Activated T-helper 17 cell treated with anti-CD3 and anti-CD28 coated beads, Interleukin-2, amount 50 U/mL, for 72 hours (primary cell): Measurements from ENCODE around the gene TMEM187. TPM values are rescaled to one million over a fixed set of nuclear protein-coding genes. Genes with fewer than 3 reads are reported as not detected.

Source experiments
- ATAC-seq: fragments of 150-1000 bp; cut with Tn5 transposase; replicated peaks from 2 replicates; pipeline ENCODE4 v1.10.0; 2021; ENCODE audit warnings: mild to moderate bottlenecking, moderate library complexity
- H3K27ac Mint-ChIP-seq: one replicate; pipeline ENCODE4 v1.8.0; 2022; ENCODE audit warnings: mixed read lengths
- H3K27me3 Mint-ChIP-seq: one replicate; pipeline ENCODE4 v1.8.0; 2022; ENCODE audit warnings: mixed read lengths
- H3K36me3 Mint-ChIP-seq: one replicate; pipeline ENCODE4 v1.8.0; 2022; ENCODE audit warnings: low read depth, mild to moderate bottlenecking, mixed read lengths
- H3K4me1 Mint-ChIP-seq: one replicate; pipeline ENCODE4 v1.8.0; 2022; ENCODE audit warnings: mixed read lengths
- H3K4me3 Mint-ChIP-seq: one replicate; pipeline ENCODE4 v1.8.0; 2022; ENCODE audit warnings: mild to moderate bottlenecking, mixed read lengths
- H3K9me3 Mint-ChIP-seq: one replicate; pipeline ENCODE4 v1.8.0; 2022; ENCODE audit warnings: mixed read lengths
- total RNA-seq, 2 donors: library from RNA; stranded (reverse); gene quantifications; one replicate each; pipeline ENCODE4 v1.2.3, GENCODE V29; 2022

TMEM187 gene
- total RNA-seq, 2 donors from 2014 or later, result 7.1 to 7.8 TPM

DNA sequence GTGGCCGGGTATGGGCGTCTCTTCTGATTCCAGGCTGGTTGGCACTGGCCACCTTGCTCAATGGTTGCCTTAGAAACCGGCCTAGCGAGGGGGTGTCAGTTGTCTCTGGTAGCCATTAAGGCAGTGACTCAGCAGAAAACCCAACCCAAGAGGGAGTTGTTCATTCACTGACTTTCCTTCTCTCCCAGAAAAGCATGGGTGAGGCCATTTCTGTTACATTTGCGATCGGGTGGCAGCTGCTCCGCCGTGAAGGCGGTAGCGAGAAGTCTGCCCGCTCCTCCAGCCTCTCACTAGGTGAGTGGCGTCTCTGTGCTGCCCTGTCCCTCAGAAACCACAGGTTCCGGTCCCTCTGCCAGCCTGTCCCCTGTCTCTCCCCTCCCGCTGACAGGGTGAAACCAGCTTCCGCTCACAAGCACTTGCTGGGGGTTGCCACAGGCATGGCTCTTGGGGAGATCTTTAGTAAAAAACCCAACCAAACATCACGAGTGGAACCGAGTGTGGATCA lies 29.7 kb downstream of the TMEM187 start:
- H3K9me3 Mint-ChIP-seq, result no peaks in the 10 kb centered on the region
- H3K27me3 Mint-ChIP-seq, result no peaks in the 10 kb centered on the region
- peak overlapping the region; percentile 73 for H3K4me3 Mint-ChIP-seq
- ATAC-seq, result peak; percentile 97
- H3K36me3 Mint-ChIP-seq, result peaks cover 12% of the 10 kb centered on the region
- peak overlapping the region; percentile 85 for H3K27ac Mint-ChIP-seq
- no peaks in the 10 kb centered on the region for H3K4me1 Mint-ChIP-seq

DNA sequence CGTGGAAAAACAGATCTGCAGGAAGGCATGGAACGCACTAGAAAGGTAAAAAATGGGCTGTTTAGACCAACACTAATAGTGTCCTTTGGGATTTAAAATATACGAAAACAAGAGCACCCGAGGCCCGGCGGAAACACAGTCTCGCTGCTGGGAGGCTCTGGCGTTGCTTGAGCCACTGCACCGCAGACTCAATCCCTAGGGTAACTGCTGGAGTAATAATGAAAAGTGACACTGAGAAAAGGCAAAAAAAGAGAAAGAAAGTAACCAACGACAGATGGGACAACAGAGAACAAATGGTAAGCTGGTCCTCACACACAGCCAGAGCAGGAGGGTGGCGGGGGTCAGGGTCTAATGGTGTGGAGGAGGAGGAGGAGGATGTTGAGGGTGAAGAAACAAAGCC lies 31.8 kb downstream of the TMEM187 start:
- Mint-ChIP-seq H3K9me3 (no peaks in the 10 kb centered on the region), H3K27me3 (no peaks in the 10 kb centered on the region), H3K36me3 (peaks cover 32% of the 10 kb centered on the region), H3K4me3 (no peak overlapping the region), H3K27ac (no peak overlapping the region), H3K4me1 (no peaks in the 10 kb centered on the region)
- no peak for ATAC-seq

- H3K4me1 Mint-ChIP-seq, result no peaks in the 10 kb centered on the region
- H3K9me3 Mint-ChIP-seq, result no peaks in the 10 kb centered on the region
- H3K27me3 Mint-ChIP-seq, result no peaks in the 10 kb centered on the region
- no peak for ATAC-seq
- H3K4me3 Mint-ChIP-seq, result no peak overlapping the region
- peaks cover 58% of the 10 kb centered on the region for H3K36me3 Mint-ChIP-seq
- H3K27ac Mint-ChIP-seq, result no peak overlapping the region
Measured at GRCh38 chrX:154006947-154007346, 34.4 kb downstream of the TMEM187 start.

DNA sequence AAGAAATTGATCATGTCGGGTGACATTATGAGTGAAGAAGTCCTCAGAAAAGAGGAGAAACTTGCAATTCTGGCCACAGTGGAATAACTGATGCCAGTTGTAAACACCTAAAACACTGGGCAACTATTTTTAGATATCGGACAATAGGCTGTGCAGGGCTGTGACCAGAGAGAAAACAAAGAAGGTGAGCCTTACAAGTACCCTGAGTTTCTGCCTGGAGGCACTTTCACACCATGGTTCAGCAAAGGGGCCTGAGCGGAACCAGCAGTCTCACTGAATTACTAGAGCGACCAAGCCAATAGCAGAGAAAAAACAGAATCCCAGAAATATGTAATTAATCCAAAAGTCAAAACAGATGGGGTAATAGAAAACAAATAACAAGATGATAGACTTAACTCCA lies 36.0 kb downstream of the TMEM187 start:
- no peak for ATAC-seq
- no peaks in the 10 kb centered on the region for H3K27me3 Mint-ChIP-seq
- peaks cover 66% of the 10 kb centered on the region for H3K36me3 Mint-ChIP-seq
- no peak overlapping the region for H3K27ac Mint-ChIP-seq
- no peak overlapping the region for H3K4me3 Mint-ChIP-seq
- no peaks in the 10 kb centered on the region for H3K9me3 Mint-ChIP-seq
- H3K4me1 Mint-ChIP-seq, result no peaks in the 10 kb centered on the region

DNA sequence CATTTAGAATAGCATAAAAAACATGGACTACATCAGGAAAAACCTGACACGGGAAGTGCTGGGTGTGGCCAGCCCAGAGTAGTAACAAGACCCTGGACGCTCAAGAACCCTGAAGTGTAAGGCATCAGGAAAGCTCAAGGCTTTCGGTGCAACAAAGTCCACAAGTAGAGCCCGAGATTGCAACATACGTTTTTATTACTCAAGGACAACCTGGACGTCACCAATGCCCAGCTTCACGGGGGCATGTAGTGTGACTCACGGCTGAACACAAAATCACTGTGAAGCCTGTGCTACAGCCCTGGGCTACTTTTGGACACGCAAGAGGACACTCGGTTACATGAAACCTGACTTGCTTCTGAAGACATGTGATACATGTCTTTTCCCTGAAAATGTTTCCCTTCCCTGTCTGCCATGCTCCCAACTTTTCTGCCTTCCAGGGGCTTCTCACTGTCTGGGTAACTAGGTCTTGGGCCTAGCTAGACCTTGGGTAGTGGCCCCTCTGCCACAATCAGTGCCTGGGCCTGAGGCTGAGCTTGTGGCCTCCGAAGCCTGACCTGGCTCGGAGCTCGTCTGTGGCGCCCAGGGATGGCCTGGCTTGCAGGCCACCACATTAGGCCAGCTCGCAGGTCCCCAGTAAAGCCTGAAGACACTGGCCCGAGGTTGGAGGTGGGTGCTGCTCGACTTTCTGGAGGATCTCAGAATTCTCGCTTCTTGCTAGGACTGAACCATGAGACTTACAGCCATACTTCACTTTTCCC lies 38.0 kb downstream of the TMEM187 start:
- no peaks in the 10 kb centered on the region for H3K4me1 Mint-ChIP-seq
- no peak overlapping the region for H3K27ac Mint-ChIP-seq
- H3K9me3 Mint-ChIP-seq, result no peaks in the 10 kb centered on the region
- peaks cover 79% of the 10 kb centered on the region for H3K36me3 Mint-ChIP-seq
- H3K27me3 Mint-ChIP-seq, result no peaks in the 10 kb centered on the region
- ATAC-seq, result no peak
- no peak overlapping the region for H3K4me3 Mint-ChIP-seq

DNA sequence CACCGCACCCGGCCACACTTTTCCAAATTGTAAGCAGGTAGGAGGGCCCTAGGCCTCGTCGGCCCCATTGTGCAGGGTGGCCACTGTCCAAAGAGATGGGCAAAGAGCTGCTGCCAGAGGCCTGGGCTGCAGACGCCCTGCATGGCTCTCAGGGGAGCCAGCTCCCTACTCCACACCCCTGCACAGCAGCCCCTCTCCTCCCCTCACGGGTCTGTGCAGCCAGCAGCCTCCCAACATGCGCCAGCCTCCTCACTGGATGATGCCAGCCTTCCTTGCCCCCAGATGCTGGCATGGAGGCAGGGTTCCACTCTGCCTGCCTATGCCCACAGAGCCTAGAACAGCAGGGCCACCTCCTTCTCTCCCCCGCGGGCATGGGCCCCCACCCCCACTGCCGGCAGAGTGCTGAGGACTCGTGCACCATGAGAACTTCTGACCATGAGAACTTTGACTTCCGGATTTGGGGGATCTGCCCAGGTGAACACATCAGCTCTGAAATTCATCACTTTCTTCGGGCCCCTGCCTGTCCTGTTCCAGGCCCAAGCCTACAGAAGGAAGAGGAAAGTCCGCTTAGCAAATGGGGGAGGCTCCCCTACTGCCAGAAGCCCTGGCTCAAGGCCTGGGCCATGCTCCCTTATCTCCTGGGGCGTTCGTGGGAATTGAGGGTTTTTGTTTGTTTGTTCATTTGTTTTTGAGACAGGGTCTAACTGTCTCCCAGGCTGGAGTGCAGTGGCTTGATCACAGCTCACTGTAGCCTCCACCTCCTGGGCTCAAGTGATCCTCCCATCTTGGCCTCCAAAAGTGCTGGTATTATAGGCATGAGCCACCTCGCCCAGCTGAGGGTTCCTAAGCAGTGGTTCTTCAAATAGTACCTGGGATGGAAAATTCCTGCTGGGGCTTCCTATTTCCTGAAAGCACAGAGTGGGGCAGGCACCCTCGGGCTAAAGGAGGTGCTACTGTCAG lies 39.1 kb downstream of the TMEM187 start:
- Mint-ChIP-seq H3K4me3 (no peak overlapping the region), H3K4me1 (no peaks in the 10 kb centered on the region), H3K9me3 (no peaks in the 10 kb centered on the region), H3K27me3 (no peaks in the 10 kb centered on the region), H3K36me3 (peaks cover 81% of the 10 kb centered on the region), H3K27ac (no peak overlapping the region)
- no peak for ATAC-seq

GRCh38 chrX:154012336-154012991 lies 39.9 kb downstream of the TMEM187 start:
- Mint-ChIP-seq H3K27ac (no peak overlapping the region), H3K4me3 (no peak overlapping the region), H3K36me3 (peaks cover 83% of the 10 kb centered on the region)

DNA sequence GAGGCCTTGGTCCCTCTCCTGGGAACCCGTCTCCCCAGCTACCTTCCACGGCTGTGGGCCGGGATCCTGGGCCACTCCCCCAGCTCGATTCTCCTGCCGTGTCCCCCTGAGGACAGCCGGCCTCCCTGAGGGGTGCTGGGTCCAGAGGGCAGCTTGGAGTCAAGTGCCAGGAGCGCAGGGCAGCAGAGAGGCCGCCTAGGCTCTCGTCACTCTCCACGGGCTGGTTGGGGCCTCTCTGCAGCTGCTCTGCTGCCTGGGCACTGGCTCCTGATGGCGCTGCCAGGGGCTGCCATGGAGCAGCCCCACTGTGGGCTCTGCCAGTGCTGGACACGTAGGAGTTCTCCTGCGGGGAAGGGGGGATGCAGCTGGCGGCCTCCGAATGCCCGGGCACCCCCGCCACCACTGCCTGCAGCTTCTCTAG lies 40.5 kb downstream of the TMEM187 start:
- peaks cover 83% of the 10 kb centered on the region for H3K36me3 Mint-ChIP-seq

More at GRCh38 chrX:154012336-154012991, 39.9 kb downstream of the TMEM187 start:
- ATAC-seq, result no peak
- H3K27me3 Mint-ChIP-seq, result no peaks in the 10 kb centered on the region
- no peaks in the 10 kb centered on the region for H3K9me3 Mint-ChIP-seq
- H3K4me1 Mint-ChIP-seq, result no peaks in the 10 kb centered on the region

GRCh38 chrX:154013614-154014360 lies 41.2 kb downstream of the TMEM187 start:
- no peaks in the 10 kb centered on the region for H3K4me1 Mint-ChIP-seq
- H3K27me3 Mint-ChIP-seq, result no peaks in the 10 kb centered on the region
- H3K27ac Mint-ChIP-seq, result no peak overlapping the region
- H3K36me3 Mint-ChIP-seq, result peaks cover 83% of the 10 kb centered on the region
- no peaks in the 10 kb centered on the region for H3K9me3 Mint-ChIP-seq
- no peak overlapping the region for H3K4me3 Mint-ChIP-seq
- peak; percentile 72 for ATAC-seq

More for the DNA sequence above, 40.5 kb downstream of the TMEM187 start:
- Mint-ChIP-seq H3K4me1 (no peaks in the 10 kb centered on the region), H3K4me3 (no peak overlapping the region), H3K27me3 (no peaks in the 10 kb centered on the region), H3K9me3 (no peaks in the 10 kb centered on the region), H3K27ac (no peak overlapping the region)
- no peak for ATAC-seq

DNA sequence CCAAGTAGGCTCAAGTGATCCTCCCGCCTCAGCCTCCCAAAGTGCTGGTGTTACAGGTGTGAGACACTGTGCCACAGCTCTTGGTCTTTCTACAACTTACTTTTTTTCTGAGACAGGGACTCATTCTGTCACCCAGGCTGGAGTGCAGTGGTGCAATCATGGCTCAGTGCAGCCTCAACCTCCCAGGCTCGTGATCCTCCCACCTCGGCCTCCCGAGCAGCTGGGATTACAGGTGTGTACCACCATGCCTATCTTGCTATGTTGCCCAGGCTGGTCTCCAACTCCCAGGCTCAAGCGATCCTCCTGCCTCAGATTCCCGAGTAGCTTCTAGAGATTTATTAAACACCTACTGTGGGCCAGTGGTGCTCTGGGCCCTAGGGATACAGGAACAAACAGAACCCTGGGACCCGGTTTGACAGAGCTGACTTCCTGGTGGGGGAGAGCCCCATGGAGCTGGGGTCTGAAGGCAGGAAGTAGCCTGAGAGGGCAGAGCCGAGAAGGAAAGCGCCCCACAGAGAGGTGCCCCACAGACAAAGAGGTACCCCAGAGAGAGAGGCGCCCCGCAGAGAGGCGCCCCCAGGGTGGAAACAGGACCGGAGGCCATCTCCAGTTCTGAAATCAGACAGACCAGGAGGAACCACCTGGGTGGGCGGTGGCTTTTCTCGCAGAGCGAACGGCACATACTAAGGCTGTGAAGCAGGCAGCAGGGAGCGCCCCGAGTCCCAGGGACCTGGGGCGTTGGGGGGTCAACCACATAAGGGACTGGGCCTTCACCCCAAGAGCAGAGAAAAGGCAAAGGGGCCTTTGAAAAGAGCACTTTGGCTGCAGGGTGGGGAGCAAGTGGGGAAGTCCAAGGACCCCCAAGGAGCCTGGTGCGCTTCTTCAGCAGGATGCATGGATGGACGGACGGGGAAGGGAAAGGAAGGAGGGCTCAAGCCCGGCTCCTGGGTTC lies 42.2 kb downstream of the TMEM187 start:
- H3K4me3 Mint-ChIP-seq, result peak overlapping the region; percentile 35
- no peak for ATAC-seq
- no peaks in the 10 kb centered on the region for H3K27me3 Mint-ChIP-seq
- H3K9me3 Mint-ChIP-seq, result no peaks in the 10 kb centered on the region
- H3K36me3 Mint-ChIP-seq, result peaks cover 78% of the 10 kb centered on the region
- no peaks in the 10 kb centered on the region for H3K4me1 Mint-ChIP-seq
- H3K27ac Mint-ChIP-seq, result no peak overlapping the region

DNA sequence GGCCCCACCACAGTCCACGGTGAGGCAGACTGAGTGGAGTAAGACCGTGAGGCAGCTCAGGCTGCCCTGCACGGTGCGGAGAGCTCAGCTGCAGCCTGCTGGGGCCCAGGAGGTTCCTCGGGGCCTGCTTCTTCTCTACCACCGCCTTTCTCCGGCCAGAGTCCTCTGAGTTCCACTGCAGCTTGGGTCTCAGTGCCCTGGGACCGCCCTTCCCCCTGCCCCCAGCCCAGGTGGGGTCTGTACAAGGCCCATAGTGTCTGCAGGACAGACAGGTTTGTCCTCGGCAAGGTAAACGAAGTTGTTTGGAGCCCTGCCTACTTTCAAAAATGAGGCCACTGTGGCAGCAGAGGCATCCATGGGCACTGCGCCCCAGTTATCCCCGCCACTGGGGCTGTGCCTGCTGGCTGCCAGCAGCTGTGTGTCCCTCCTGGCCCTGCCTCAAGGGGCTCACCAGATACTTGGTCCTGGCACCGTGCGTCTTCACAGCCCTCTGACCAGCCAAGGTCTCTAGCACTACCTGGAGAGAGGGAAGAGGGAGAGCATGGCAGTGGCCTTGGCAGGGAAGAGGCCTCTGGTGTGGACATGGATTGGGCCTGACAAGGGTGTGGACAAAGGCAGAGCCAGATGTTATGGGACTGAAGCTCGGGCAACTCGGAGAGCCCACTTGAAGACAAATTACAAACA lies 43.2 kb downstream of the TMEM187 start:
- H3K27ac Mint-ChIP-seq, result peak overlapping the region; percentile 54
- H3K9me3 Mint-ChIP-seq, result no peaks in the 10 kb centered on the region

GRCh38 chrX:154016366-154017076 lies 44.0 kb downstream of the TMEM187 start:
- no peak overlapping the region for H3K27ac Mint-ChIP-seq
- peaks cover 65% of the 10 kb centered on the region for H3K36me3 Mint-ChIP-seq
- no peak overlapping the region for H3K4me3 Mint-ChIP-seq
- no peak for ATAC-seq
- no peaks in the 10 kb centered on the region for H3K9me3 Mint-ChIP-seq
- H3K27me3 Mint-ChIP-seq, result no peaks in the 10 kb centered on the region
- no peaks in the 10 kb centered on the region for H3K4me1 Mint-ChIP-seq

More for the DNA sequence above, 43.2 kb downstream of the TMEM187 start:
- Mint-ChIP-seq H3K4me3 (peak overlapping the region; percentile 36), H3K36me3 (peaks cover 73% of the 10 kb centered on the region), H3K27me3 (no peaks in the 10 kb centered on the region), H3K4me1 (no peaks in the 10 kb centered on the region)
- no peak for ATAC-seq
